Measurements from ENCODE around the gene LYPD6B.

GRCh38 chr2:149100739-149101699, 62.5 kb downstream of the LYPD6B start:
- TF ChIP-seq, protein P1, sequence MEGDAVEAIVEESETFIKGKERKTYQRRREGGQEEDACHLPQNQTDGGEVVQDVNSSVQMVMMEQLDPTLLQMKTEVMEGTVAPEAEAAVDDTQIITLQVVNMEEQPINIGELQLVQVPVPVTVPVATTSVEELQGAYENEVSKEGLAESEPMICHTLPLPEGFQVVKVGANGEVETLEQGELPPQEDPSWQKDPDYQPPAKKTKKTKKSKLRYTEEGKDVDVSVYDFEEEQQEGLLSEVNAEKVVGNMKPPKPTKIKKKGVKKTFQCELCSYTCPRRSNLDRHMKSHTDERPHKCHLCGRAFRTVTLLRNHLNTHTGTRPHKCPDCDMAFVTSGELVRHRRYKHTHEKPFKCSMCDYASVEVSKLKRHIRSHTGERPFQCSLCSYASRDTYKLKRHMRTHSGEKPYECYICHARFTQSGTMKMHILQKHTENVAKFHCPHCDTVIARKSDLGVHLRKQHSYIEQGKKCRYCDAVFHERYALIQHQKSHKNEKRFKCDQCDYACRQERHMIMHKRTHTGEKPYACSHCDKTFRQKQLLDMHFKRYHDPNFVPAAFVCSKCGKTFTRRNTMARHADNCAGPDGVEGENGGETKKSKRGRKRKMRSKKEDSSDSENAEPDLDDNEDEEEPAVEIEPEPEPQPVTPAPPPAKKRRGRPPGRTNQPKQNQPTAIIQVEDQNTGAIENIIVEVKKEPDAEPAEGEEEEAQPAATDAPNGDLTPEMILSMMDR (IDR thresholded peaks at IDR 0.05) = no peak
- TF ChIP-seq EZH2 (IDR thresholded peaks at IDR 0.05; ENCODE audit: borderline replicate concordance, insufficient read depth, low read depth, low read length, poor library complexity, severe bottlenecking) = no peak

All from B cell (primary cell).